Mesothelial cell of epicardium (in vitro differentiated cells): Measurements from ENCODE around the gene RABEP1. TPM values are rescaled to one million over a fixed set of nuclear protein-coding genes. Genes with fewer than 3 reads are reported as not detected.

Experiments used
- DNase-seq, 2 experiments: peaks; one replicate each; pipeline ENCODE4 v3.0.0; 2021; ENCODE audit warnings: low spot score in 2 of 2; ENCODE audit not compliant: unreplicated experiment in 2 of 2
- H3K27ac Mint-ChIP-seq: 2 replicates; pipeline ENCODE4 v1.8.0; 2021; ENCODE audit warnings: mixed read lengths
- H3K27me3 Mint-ChIP-seq: 2 replicates; pipeline ENCODE4 v1.8.0; 2021; ENCODE audit warnings: low read depth, mixed read lengths
- H3K36me3 Mint-ChIP-seq: 2 replicates; pipeline ENCODE4 v1.8.0; 2021; ENCODE audit warnings: mixed read lengths
- H3K4me1 Mint-ChIP-seq: 2 replicates; pipeline ENCODE4 v1.8.0; 2021; ENCODE audit warnings: mixed read lengths
- H3K4me3 Mint-ChIP-seq: 2 replicates; pipeline ENCODE4 v1.8.0; 2021; ENCODE audit warnings: mild to moderate bottlenecking, moderate library complexity, mixed read lengths
- H3K9me3 Mint-ChIP-seq: 2 replicates; pipeline ENCODE4 v1.8.0; 2021; ENCODE audit warnings: mixed read lengths
- total RNA-seq: library from RNA; stranded (reverse); gene quantifications from 3 replicates; pipeline ENCODE4 v1.2.1, GENCODE V29; 2021
- TF ChIP-seq, protein P1 (sequence below): fragments of 200-600 bp; sonication (generic); IDR thresholded peaks from one replicate; pipeline ENCODE4 v1.5.0; 2021; ENCODE audit warnings: antibody characterized with exemption; ENCODE audit not compliant: unreplicated experiment

The RABEP1 gene
- total RNA-seq, 1 donor from 2014 or later, result 50.9 TPM

DNA sequence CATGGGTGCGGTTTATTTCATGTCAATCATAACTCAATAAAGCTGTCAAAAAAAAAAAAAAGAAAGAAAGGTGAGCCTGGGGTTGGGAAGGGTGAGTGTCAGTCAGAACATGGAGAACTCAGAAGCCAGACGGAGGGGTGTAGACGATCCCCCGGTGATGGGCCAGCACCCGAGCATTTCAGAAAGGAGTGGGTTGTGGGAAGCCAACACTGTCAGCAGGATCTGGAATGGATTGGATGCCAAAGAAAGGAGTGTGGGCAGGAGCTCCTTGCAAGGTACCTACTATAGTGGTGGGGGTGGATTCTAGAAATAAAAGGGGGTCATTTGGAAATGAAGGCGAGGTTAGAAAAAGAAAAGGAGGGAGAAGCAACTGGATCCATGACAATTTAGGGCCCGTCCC is 27.7 kb upstream of the RABEP1 start:
- TF ChIP-seq, protein P1, sequence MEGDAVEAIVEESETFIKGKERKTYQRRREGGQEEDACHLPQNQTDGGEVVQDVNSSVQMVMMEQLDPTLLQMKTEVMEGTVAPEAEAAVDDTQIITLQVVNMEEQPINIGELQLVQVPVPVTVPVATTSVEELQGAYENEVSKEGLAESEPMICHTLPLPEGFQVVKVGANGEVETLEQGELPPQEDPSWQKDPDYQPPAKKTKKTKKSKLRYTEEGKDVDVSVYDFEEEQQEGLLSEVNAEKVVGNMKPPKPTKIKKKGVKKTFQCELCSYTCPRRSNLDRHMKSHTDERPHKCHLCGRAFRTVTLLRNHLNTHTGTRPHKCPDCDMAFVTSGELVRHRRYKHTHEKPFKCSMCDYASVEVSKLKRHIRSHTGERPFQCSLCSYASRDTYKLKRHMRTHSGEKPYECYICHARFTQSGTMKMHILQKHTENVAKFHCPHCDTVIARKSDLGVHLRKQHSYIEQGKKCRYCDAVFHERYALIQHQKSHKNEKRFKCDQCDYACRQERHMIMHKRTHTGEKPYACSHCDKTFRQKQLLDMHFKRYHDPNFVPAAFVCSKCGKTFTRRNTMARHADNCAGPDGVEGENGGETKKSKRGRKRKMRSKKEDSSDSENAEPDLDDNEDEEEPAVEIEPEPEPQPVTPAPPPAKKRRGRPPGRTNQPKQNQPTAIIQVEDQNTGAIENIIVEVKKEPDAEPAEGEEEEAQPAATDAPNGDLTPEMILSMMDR, result no peak
- no peak overlapping the region for H3K4me3 Mint-ChIP-seq
- H3K9me3 Mint-ChIP-seq, result no peaks in the 10 kb centered on the region
- H3K27me3 Mint-ChIP-seq, result no peaks in the 10 kb centered on the region
- H3K4me1 Mint-ChIP-seq, result no peaks in the 10 kb centered on the region
- H3K27ac Mint-ChIP-seq, result no peak overlapping the region
- H3K36me3 Mint-ChIP-seq, result no peaks in the 10 kb centered on the region
- no peak for DNase-seq

DNA sequence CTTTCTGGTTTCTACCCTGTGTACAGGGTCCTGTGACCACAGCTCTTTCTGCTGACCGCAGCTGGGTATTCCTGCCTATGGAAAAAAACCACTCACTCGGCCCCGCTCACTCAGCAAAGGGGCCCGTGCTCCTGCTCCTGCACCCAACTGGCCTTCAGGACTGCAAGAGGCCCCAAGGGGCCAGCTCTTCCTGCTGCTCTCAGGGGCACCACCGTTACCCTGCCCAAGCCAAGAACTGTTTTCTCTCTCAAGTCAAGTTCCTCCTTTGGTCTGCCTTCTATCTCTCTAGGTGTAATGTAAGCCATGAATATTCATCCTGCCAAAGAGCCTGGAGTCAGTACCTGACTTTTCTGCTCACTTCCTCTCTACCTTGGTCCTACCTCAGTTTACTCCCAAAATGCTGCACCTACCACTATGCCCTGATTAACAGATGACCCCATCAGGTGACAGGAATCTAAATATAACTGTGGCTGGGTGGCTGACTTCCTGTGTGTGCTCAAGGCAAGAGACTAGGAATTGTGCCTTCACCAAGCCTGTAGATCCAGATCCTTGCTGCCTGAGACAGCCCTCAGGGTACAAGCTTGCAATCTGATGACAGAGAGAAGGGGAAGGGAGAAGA is 27.1 kb upstream of the RABEP1 start:
- H3K4me1 Mint-ChIP-seq, result no peaks in the 10 kb centered on the region
- no peaks in the 10 kb centered on the region for H3K36me3 Mint-ChIP-seq
- H3K4me3 Mint-ChIP-seq, result no peak overlapping the region
- no peak overlapping the region for H3K27ac Mint-ChIP-seq
- TF ChIP-seq, protein P1, result no peak
- H3K27me3 Mint-ChIP-seq, result no peaks in the 10 kb centered on the region
- no peaks in the 10 kb centered on the region for H3K9me3 Mint-ChIP-seq
- no peak for DNase-seq

DNA sequence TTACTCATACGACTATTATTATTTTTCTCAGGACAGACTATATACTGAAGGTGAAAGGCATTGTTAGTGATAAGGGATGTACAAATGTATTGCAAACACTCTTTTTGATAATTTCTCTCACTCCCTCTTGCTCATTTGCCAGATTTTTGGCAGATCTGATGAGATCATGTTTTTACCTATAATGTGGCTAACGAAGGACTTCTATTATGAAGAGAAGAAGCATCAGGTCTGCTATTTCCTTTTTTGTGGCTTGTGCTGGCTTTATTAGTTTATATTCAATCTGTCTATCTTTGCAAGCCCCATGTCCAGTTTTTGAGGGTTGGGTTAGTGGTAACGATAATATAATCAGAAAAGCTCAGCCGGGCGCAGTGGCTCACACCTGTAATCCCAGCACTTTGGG is 25.0 kb upstream of the RABEP1 start:
- H3K9me3 Mint-ChIP-seq, result no peaks in the 10 kb centered on the region
- H3K4me1 Mint-ChIP-seq, result no peaks in the 10 kb centered on the region
- TF ChIP-seq, protein P1, result no peak
- no peak overlapping the region for H3K27ac Mint-ChIP-seq
- no peak overlapping the region for H3K4me3 Mint-ChIP-seq
- no peaks in the 10 kb centered on the region for H3K36me3 Mint-ChIP-seq
- DNase-seq, result no peak
- H3K27me3 Mint-ChIP-seq, result no peaks in the 10 kb centered on the region

DNA sequence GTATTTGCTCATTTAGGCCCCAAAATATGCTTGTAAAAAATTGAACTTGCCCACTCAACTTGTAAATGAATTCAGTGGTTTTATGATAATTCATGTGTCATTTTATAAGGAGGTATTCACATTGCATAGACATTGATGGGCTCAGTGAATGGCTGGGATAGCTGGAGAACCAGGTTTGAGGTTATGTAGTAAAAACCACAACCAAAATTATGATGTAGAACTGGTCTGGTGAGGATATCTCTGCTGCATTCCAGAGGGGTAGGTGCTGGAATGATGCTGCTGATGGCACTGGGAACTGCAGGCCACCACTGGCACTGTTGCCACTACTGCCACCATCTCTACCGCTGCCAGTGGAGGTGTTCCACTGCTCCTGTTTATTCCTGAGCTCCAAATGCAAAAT is 21.5 kb upstream of the RABEP1 start:
- TF ChIP-seq, protein P1, result no peak
- Mint-ChIP-seq H3K36me3 (no peaks in the 10 kb centered on the region), H3K4me3 (no peak overlapping the region), H3K4me1 (no peaks in the 10 kb centered on the region), H3K9me3 (no peaks in the 10 kb centered on the region), H3K27me3 (no peaks in the 10 kb centered on the region), H3K27ac (no peak overlapping the region)
- DNase-seq, result no peak

DNA sequence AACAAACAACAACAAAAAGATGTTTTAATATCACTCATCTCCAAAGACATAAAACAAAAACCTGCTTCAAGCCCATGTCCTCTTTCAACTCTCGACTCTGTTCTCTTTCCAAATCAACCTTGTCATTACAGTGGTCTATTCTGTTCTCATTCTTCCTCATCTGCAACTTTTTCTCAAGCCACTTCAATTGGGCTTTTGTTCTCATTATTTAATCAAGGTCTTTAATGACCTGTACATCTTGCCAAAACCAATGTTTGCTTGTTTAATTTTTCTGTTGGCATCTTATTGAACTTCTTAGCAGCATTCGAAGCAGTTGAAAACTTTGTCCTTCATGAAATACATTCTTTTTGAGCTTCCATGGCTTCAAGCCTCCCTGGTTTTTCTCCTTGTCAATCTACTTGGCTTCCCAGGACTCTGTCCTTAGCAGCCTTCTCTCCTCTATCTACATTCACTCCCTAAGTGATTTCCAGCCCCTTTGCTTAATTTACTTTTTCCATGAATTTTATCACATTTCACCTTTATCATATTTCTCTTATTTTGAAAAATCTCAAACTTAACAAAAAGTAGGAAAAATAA is 19.6 kb upstream of the RABEP1 start:
- DNase-seq, result no peak
- Mint-ChIP-seq H3K4me1 (no peaks in the 10 kb centered on the region), H3K9me3 (no peaks in the 10 kb centered on the region), H3K4me3 (no peak overlapping the region), H3K27me3 (no peaks in the 10 kb centered on the region), H3K27ac (no peak overlapping the region), H3K36me3 (no peaks in the 10 kb centered on the region)
- TF ChIP-seq, protein P1, result no peak
